Measurements from ENCODE around the gene AP1M2.
"Not testable (repeated sequence)": the region's sequence is repeated elsewhere in the genome, so short reads cannot be mapped to it uniquely, and the experiment has no call there.

The AP1M2 gene

DNA sequence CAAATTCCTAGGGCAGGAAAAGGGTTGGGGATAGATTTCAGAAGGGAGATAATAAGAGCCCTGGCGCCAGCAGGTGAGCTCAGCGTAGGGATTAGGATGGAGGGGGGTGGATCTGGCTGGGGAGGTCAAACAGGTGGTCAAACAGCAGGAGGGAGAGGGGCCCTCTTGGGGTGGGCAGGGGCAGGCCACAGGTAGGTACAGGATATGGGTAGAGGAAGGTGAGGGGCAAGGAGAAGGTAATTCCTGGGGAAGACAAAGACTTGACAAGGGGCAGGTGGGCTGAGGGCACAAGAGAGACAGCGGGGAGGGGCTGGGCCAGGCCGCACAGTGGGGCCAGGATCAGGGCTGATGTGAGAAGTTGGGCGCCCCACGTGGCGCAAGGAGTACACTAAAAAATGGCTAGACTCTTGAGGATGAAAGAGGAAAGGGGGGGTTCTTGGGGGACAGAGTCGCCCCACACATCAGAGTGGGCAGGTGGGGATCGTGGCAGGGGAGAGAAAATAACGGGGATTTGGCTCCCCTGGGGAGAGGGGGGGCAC is 22.0 kb downstream of the AP1M2 start:
- no peak for DNase-seq (ENCODE audit: low read depth in 2 of 2)

DNA sequence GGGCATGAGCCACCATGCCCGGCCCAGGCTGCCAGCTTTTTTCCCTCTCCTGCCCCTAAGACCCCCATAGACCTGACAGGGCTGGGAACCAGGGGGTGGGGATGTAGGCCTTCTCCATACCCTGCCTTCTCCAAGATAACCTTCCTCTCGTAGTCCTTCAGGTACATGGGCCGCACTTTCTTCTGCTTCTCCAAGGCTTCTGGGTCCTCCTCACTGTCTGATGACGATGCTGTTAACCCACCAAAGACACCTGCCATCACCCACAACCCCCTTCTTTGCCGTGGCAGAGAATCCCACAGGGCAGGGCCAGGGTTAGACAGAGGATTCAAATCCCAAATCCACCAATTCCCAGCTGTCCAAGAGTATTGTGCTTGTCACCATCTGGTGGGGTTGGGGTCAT is 24.5 kb downstream of the AP1M2 start:
- DNase-seq (ENCODE audit: low read depth in 2 of 2): no peak

- DNase-seq (ENCODE audit: low read depth in 2 of 2): no peak
These were observed 27.0 kb downstream of the AP1M2 start for GRCh38 chr19:10560154-10560553.

GRCh38 chr19:10557603-10558197 is 29.4 kb downstream of the AP1M2 start:
- no peak for DNase-seq (ENCODE audit: low read depth in 2 of 2)

- no peak for DNase-seq (ENCODE audit: low read depth in 2 of 2)
These were observed 31.5 kb downstream of the AP1M2 start for GRCh38 chr19:10555610-10555973.

DNA sequence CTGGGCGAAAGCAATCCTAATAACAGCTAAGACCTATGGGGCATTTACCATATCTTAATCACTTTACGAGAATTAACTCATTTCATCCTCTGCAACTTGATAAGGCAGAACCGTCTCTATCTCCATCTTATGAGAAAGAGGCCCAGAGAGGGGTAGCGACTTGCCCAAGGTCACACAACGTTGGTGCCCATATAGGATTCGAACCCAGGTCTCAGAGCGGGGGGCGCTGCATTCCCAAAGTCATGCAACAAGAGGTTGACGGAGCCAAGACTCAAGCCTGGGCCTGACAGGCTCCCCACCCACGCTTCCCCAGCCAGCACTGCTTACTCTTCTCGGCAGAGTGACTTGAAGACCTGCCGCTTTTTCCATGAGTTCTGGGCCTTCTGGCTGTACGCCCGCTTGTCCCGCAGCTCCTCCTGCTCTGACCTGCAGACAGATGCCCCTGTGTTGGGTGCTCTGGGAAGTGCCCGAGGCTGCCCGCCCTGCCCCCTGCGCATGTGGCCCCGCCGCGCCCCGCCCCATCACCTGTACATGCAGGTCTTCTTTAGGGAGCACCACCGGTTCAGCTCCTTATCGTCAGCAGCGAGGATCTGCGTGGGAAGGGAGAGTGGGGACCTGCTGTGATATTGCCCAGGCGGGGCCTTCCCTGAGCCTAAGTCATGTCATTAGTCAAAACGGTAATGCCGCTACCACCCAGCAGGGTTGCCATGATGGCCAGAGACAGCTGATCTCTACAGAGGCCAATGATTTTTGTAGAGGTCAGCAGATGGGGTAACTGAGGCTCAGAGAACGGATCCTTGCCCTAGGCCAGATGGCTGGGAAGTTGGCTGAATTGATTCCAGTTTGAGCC is 32.1 kb downstream of the AP1M2 start:
- no peak for DNase-seq (ENCODE audit: low read depth in 2 of 2)

DNA sequence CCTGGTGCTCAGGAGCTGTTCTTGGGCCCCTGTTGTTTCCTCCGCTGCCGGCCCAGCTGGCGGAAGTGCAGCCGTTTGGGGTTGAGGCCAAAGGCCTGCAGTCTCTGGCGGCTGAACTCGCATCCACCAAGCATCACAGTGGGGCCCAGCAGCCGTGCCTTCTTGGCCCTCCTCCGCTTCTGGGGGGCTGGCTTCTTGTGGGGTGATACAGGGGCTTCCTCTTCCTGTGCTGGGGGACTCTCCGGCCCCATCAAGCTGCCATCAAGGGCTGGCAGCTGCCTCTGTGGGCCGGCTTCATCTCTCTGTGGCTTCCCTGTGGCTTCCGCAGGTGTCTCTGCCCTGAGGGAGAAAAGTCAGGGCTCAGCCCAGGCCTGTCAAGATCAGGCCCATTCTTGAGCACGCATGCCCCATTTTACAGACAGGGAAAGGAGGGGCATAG is 33.1 kb downstream of the AP1M2 start:
- DNase-seq (ENCODE audit: low read depth in 2 of 2): no peak

DNA sequence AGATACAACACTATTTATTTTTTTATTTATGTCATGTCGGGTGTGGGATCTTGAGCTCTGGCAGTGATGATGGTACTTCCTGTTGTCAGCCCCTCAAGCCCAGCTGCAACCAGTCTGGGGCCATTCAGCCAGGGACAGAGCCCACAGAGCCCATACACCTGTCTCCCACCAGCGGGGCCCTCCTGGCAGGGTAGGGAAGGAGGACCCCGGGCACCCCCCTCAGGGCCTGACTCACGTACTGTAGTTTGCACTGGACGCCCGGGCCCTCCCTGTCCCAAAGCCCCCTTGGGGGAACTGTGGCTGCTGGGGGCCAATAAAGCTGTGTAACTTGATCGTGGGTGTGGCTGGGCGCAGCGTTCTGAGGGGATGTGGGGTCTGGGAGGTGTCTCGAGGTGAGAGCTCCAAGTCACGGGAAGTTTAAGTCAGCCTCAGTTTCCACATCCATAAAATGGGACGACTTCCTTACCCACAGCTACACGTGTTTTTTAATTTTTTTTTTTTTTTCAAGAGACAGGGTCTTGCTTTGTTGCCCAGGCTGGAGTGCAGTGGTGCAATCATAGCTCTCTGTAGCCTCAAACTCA is 33.9 kb downstream of the AP1M2 start:
- DNase-seq (ENCODE audit: low read depth in 2 of 2): no peak

DNA sequence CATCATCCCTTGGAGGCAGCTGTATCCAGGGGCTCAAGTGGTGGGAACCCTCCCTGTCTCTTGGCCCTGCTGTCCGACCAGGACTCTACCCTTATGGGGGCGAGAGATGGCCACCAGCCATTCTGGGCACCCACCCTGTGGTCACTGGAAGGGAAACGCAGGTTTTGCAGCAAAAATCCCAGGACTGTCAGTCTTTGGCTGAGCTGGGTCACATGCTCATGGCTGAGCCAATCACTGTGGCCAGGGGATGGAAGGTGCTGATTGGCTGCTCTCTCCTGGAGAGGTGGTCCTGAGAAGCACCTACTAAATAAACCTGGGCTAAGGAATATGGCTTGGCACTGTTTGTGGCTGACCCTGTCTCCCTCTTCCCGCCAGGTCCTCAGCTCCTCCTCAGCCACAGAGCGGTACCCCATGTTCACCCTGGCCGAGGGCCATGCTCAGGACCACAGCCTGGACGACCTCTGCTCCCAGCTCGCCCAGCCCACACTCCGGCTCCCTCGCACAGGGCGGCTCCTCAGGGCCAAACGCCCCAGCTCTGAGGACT is 34.5 kb downstream of the AP1M2 start:
- no peak for DNase-seq (ENCODE audit: low read depth in 2 of 2)

GRCh38 chr19:10551698-10552301 is 35.3 kb downstream of the AP1M2 start:
- DNase-seq (ENCODE audit: low read depth in 2 of 2): no peak

- DNase-seq (ENCODE audit: low read depth in 2 of 2): not testable (repeated sequence)
These were observed 36.1 kb downstream of the AP1M2 start for GRCh38 chr19:10551006-10551405.

- DNase-seq (ENCODE audit: low read depth in 2 of 2): no peak
These were observed 36.8 kb downstream of the AP1M2 start for GRCh38 chr19:10550336-10550735.

GRCh38 chr19:10549733-10550132 is 37.4 kb downstream of the AP1M2 start:
- no peak for DNase-seq (ENCODE audit: low read depth in 2 of 2)

DNA sequence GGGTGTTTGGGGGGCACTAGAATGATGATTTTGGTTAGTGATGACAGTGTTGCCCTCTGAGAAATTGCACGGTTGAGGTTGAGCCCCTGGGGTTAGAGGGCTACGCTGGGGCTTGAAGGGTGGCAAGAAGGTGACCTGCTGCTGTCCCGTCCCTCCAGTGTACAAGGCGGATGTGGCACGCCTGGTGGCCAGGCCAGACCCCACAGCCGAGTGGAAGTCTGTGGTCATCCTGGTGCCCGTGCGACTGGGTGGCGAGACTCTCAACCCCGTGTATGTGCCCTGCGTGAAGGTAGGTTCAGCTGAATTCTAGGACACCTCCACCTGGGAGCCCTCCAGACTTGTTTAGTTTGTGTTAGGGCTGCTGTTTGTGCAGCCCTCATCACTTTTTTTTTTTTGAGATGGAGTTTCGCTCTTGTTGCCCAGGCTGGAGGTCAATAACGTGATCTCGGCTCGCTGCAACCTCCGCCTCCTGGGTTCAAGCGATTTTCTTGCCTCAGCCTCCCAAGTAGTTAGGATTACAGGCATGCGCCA is 38.3 kb downstream of the AP1M2 start:
- DNase-seq (ENCODE audit: low read depth in 2 of 2): no peak

DNA sequence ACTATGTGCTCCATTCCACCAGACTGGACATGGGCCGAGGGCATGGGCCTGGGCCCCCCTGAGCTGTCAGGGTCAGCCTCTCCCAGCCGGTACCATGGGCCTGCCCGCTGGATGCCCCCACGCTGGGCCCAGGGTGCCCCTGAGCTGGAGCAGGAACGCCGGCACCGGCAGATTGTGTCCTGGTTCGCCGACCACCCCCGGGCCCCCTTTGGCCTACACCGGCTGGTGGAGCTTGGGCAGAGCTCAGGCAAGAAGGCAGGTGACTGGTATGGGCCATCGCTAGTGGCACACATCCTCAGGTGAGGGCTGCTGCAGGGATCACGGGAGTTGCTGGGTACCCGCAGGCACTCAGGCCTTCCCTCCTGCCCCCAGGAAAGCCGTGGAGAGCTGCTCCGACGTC is 40.3 kb downstream of the AP1M2 start:
- DNase-seq (ENCODE audit: low read depth in 2 of 2): no peak

GRCh38 chr19:10544753-10545251 is 42.3 kb downstream of the AP1M2 start:
- DNase-seq (ENCODE audit: low read depth in 2 of 2): no peak

DNA sequence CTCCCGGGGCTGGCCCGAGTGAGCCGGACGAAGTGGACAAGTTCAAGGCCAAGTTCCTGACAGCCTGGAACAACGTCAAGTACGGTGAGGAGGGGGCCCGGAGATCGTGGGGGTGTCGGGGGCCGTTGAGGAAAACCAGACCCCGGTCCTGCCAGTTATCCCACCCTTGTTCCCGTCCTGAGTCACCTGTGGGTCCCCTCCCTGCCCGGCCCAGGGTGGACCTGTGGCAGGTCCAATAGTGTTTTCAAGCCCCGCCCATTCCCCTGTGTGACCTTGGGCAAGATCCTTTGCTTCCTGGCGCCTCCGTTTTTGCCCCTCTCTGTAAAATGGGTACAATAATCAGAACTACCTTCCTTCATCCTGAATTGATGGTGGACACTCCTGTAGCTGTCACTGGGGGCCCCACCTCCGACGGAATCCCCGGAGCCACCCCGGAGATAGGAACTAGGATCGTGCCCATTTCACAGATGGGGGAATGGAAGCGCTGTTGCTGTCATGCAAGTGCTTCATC is 42.8 kb downstream of the AP1M2 start:
- DNase-seq (ENCODE audit: low read depth in 2 of 2): no peak

DNA sequence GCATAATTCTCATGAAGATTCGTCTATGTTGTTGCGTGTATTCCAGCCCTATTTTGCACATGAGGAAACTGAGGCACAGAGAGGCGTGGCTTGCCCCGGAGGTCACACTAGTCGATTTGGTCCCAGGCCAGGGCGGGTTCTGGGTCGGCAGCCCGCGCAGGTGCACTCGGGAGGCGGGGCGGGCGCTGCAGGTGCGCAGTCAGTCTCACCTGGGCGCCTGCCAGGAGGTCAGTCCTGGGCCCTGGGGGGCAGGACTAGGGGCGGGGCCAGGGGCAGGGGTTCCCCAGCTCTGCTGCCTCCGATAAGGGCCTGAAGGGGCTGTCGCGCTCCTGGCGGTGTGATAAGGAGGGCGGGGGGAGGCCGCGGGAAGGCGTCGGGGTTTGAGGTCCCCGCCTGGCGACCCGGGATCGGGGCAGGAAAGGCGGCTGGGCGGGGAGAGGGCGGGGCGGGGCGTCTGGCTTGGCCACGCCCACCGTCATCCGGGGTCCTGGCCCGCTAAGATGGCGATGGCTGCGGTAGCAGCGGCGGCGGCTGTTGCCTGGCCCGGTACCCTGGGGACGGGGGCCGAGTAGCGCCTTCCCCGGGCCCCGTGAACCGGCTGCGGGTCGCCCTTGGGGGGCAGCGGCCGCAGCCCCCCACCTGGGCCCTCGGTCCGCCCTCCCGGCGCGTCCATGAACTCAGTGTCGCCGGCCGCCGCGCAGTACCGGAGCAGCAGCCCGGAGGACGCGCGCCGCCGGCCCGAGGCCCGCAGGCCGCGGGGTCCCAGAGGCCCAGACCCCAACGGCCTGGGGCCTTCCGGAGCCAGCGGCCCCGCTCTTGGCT is 43.5 kb downstream of the AP1M2 start, which contains the start of gene ATG4D:
ATG4D (plus strand) TSS at position 485 of the 822 bp plus-strand sequence; CDS start at position 672, 187 bp downstream.
- peak; percentile 50 to 61 for DNase-seq (ENCODE audit: low read depth in 2 of 2)

GRCh38 chr19:10543059-10543419 is 44.1 kb downstream of the AP1M2 start:
- DNase-seq (ENCODE audit: low read depth in 2 of 2): no peak

DNA sequence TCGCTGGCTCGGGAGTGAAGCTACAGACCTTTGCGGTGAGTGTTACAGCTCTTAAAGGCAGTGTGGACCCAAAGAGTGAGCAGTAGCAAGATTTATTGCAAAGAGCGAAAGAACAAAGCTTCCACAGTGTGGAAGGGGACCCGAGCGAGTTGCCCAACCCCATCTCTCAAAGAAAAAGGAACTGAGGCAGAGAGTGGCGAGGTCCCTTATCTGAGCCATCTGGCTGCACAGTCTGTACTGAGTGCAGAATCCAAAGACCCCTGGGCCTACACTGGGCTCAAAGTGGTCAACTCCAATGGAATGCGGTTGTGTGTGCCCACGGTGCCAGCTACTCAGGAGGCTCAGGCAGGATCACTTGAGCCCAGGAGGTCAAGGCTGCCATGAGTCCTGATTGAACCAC is 48.1 kb downstream of the AP1M2 start:
- not testable (repeated sequence) for DNase-seq (ENCODE audit: low read depth in 2 of 2)

All from stimulated activated CD8-positive, alpha-beta memory T cell treated with anti-CD3 and anti-CD28 coated beads, Interleukin-15, amount 100 ng/mL, for 4 hours (primary cell).